Fibroblast of the aortic adventitia (primary cell): ENCODE measurements around the gene KHNYN. TPM values are rescaled to one million over a fixed set of nuclear protein-coding genes. Genes with fewer than 3 reads are reported as not detected.

ENCODE experiments used
- DNase-seq: peaks from one replicate; pipeline ENCODE4 v3.0.0-alpha.2; 2010; ENCODE audit warnings: low read depth
- H3K4me3 ChIP-seq: 2 replicates; pipeline ENCODE4 v1.5.1; 2011; ENCODE audit warnings: low read depth, mild to moderate bottlenecking, control low read depth, low read length, moderate library complexity
- total RNA-seq: library from RNA; depleted of rRNA; stranded (reverse); fragments of >200 nt; gene quantifications from 2 replicates; pipeline ENCODE4 v1.2.3, GENCODE V29; 2012; ENCODE audit warnings: low replicate concordance
- TF ChIP-seq, protein P1 (sequence below): IDR thresholded peaks from 2 replicates; pipeline ENCODE4 v1.5.1; 2011; ENCODE audit warnings: mild to moderate bottlenecking, low read length, control low read depth, inconsistent platforms; ENCODE audit not compliant: insufficient read depth

Gene KHNYN
- total RNA-seq, 1 donor = 39.8 TPM

DNA sequence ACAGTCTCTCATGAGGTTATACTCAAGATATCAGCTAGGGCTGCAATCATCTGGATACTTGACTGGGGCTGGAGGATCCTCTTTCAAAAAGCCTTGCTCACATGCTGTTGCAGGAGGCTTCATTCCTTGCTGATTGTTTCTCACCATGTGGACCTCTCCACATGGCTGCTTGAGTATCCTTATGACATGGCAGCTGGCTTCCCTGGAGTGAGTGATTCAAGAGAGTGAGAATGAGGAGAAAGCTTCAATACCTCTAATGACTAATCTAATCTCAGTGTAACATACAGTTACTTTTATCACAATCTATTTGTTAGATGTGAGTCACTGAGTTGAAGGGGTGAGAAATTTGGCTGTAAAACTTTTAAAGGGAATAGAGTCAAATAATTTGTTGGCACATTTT lies 27.2 kb downstream of the KHNYN start:
- DNase-seq = no peak
- TF ChIP-seq, protein P1, sequence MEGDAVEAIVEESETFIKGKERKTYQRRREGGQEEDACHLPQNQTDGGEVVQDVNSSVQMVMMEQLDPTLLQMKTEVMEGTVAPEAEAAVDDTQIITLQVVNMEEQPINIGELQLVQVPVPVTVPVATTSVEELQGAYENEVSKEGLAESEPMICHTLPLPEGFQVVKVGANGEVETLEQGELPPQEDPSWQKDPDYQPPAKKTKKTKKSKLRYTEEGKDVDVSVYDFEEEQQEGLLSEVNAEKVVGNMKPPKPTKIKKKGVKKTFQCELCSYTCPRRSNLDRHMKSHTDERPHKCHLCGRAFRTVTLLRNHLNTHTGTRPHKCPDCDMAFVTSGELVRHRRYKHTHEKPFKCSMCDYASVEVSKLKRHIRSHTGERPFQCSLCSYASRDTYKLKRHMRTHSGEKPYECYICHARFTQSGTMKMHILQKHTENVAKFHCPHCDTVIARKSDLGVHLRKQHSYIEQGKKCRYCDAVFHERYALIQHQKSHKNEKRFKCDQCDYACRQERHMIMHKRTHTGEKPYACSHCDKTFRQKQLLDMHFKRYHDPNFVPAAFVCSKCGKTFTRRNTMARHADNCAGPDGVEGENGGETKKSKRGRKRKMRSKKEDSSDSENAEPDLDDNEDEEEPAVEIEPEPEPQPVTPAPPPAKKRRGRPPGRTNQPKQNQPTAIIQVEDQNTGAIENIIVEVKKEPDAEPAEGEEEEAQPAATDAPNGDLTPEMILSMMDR = no peak
- no peak overlapping the region for H3K4me3 ChIP-seq

GRCh38 chr14:24458736-24459135 lies 29.0 kb downstream of the KHNYN start:
- H3K4me3 ChIP-seq = no peak overlapping the region
- TF ChIP-seq, protein P1 = no peak
- no peak for DNase-seq

DNA sequence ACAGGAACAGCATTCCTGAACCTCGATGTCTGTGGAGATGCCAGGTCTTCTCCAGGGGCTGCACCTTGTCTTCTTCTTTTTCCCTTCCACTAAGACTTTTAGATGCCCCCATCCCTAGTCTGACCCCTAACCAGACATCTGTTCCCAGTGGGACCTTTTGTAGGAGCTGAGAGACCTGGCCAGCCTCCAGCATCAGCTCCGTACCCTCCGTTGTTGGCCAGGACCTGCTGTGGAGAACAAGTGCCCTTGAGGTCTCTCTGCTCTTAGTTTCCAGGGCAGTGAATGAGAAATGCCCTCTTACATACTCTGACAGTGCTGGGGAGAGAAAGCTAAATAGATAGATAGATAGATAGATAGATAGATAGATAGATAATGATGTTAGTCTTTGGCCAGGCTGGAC lies 29.6 kb downstream of the KHNYN start:
- H3K4me3 ChIP-seq = no peak overlapping the region
- no peak for DNase-seq
- TF ChIP-seq, protein P1 = no peak

DNA sequence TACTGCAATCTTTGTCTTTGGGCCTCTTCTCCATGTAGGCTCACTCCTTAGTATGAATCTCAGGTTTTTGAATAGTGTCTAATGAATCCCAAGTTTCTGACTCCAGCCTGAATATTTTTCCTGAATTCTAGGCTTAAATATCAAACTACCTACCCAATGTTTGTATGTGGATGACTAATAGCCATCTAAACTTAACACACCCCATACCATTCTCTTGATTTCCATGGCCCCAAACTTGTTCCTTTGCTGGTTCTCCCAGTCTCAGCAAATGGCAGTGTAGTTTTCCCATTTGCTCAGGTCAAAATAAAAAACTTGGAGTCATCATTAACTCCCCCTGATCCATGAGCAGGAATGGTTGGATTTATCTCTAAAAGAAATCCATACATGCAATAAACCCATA lies 31.6 kb downstream of the KHNYN start:
- H3K4me3 ChIP-seq = no peak overlapping the region
- TF ChIP-seq, protein P1 = no peak
- DNase-seq = no peak

DNA sequence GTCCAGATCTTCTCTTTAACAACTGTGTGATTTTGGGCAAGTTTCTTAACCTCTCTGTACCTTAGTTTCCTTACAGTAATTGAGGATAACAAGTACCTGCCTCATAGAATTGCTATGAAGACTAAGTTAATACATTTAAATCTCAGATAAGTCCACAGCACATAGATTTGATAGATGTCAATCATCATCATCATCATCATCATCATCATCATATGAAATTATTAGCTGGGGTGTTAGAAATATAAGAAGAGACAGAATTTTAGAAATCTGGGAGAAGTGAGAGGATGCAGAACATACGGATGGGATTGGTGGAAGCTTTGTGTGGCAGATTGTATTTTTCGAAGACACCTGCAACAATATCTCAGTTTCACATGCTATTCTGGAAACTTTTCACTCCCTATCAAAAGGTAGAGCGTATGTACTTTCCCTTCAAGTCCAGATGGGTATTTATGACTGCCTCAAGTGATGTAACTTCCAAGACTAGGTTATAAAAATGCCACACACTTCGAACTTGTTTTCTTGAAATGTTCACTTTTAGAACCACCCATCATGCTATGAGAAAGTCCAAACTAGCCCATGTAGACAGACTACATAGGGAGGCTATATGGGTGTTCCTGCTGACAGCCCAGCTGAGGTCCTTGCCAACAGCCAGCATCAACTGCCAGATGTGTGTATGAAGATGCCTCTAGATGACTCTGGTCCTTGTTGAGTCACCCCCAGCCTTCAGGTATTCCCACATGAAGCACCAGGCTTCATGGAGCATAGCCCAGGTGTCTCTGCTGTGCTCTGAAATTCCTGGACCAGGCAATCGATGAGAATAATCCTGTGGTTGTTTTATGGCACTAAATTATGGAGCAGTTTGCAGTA lies 33.5 kb downstream of the KHNYN start:
- DNase-seq = no peak
- H3K4me3 ChIP-seq = no peak overlapping the region
- TF ChIP-seq, protein P1 = no peak

DNA sequence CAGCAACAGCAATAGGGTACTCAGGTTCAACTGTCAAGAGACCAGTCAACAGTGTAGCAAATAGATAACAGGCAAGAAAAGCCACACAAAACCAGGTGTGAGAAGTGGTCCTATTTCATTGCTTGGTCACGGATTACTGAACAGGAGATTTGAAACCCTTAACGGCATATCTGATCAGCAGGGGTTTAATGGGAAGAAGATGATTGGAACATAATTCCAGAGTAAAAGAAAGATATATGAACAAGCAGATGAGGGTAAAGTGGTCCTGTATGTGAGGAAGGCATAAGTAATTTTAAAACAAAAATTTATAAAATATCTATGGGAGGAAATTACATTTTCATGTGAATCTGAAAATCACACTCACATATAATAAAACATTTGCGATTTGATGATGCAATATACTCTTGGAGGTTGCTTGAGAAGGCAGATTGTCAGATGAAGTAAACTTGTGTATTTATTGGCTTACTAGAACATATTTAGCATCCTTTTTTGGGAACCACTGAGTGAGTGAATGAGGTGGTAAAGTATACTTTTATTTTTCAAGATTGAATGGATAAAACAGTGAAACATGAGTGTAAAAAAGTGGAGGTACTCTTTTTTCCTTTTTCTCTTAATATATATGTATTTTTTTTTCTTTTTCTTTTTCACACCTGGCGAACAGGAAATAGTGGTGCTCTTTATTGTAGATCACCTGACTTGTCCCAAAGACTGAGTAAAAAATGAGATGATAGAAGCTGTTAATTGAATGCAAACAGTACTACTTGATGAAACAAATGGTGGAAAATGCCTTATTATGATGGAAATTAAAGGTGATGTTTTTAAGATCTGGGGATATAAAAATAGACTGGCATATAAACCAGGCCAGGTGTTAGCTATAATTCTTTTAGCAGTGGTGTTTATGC lies 34.4 kb downstream of the KHNYN start:
- no peak overlapping the region for H3K4me3 ChIP-seq
- TF ChIP-seq, protein P1 = no peak
- no peak for DNase-seq
